Loucy (cell line): Measurements from ENCODE around the gene ZNF747.

Experiments
- H2AFZ ChIP-seq: fragments of 200-600 bp; sonication (generic); 2 replicates; pipeline ENCODE4 v1.6.0; 2016; ENCODE audit warnings: antibody characterized with exemption, mild to moderate bottlenecking, low read length, moderate library complexity
- H3F3A ChIP-seq: fragments of 200-600 bp; 2 replicates; pipeline ENCODE4 v1.6.0; 2016; ENCODE audit warnings: antibody characterized with exemption, low read depth, mild to moderate bottlenecking
- H3K27me3 ChIP-seq: fragments of 200-600 bp; sonication (generic); 2 replicates; pipeline ENCODE4 v1.6.1; 2014; ENCODE audit warnings: low read length, mild to moderate bottlenecking; ENCODE audit not compliant: insufficient read depth, poor library complexity, severe bottlenecking
- H3K36me3 ChIP-seq: fragments of 200-600 bp; sonication (generic); 2 replicates; pipeline ENCODE4 v1.6.1; 2016; ENCODE audit warnings: low read length; ENCODE audit not compliant: insufficient read depth
- H3K4me1 ChIP-seq: fragments of 200-600 bp; sonication (generic); 2 replicates; pipeline ENCODE4 v1.5.1; 2014; ENCODE audit warnings: low read length, mild to moderate bottlenecking; ENCODE audit not compliant: insufficient read depth, poor library complexity, severe bottlenecking
- H3K4me2 ChIP-seq: fragments of 200-600 bp; sonication (generic); 2 replicates; pipeline ENCODE4 v1.6.0; 2014; ENCODE audit warnings: antibody characterized with exemption, low read length, low read depth, mild to moderate bottlenecking; ENCODE audit not compliant: poor library complexity, severe bottlenecking
- H3K4me3 ChIP-seq: fragments of 200-600 bp; sonication (generic); 2 replicates; pipeline ENCODE4 v1.5.1; 2014; ENCODE audit warnings: low read length, mild to moderate bottlenecking, mixed read lengths; ENCODE audit not compliant: poor library complexity, severe bottlenecking
- H3K79me2 ChIP-seq: fragments of 200-600 bp; sonication (generic); 2 replicates; pipeline ENCODE4 v1.6.1; 2014; ENCODE audit warnings: low read length; ENCODE audit not compliant: insufficient read depth
- H3K9ac ChIP-seq: fragments of 200-600 bp; sonication (generic); 2 replicates; pipeline ENCODE4 v1.6.0; 2014; ENCODE audit warnings: mild to moderate bottlenecking, low read depth, low read length, moderate library complexity; ENCODE audit not compliant: poor library complexity, severe bottlenecking
- H3K9me2 ChIP-seq: fragments of 200-600 bp; sonication (generic); replicated peaks from 2 replicates; pipeline ENCODE4 v1.6.1; 2016; ENCODE audit warnings: low read depth, low read length, mixed read lengths
- H3K9me3 ChIP-seq: fragments of 200-600 bp; sonication (generic); 2 replicates; pipeline ENCODE4 v1.6.1; 2014; ENCODE audit warnings: mild to moderate bottlenecking, antibody characterized with exemption, low read length, low read depth; ENCODE audit not compliant: insufficient read depth
- H4K20me1 ChIP-seq: fragments of 200-600 bp; sonication (generic); 2 replicates; pipeline ENCODE4 v1.6.0; 2014; ENCODE audit warnings: antibody characterized with exemption, low read length, mild to moderate bottlenecking; ENCODE audit not compliant: insufficient read depth, poor library complexity, severe bottlenecking
- CTCF ChIP-seq: fragments of 200-600 bp; sonication (generic); conservative IDR thresholded peaks from 2 replicates; pipeline ENCODE4 v1.5.1; 2014; ENCODE audit warnings: mild to moderate bottlenecking, antibody characterized with exemption, low read length
- EZH2phosphoT487 ChIP-seq: fragments of 200-600 bp; IDR thresholded peaks from 2 replicates; pipeline ENCODE4 v1.6.1; 2018; ENCODE audit warnings: antibody characterized with exemption, mild to moderate bottlenecking, moderate library complexity, borderline replicate concordance

Gene ZNF747

GRCh38 chr16:30499284-30499683, 35.4 kb downstream of the ZNF747 start:
- Histone ChIP-seq H3K4me1 (no peaks in the 10 kb centered on the region), H3K9ac (no peak overlapping the region), H3K79me2 (no peaks in the 10 kb centered on the region), H3K27me3 (no peaks in the 10 kb centered on the region), H4K20me1 (no peaks in the 10 kb centered on the region), H3K4me3 (no peak overlapping the region), H3K36me3 (peaks cover 17% of the 10 kb centered on the region; the same call in 1 of the 2 replicates), H3F3A (no peaks in the 10 kb centered on the region), H3K4me2 (no peak overlapping the region), H3K9me2 (no peaks in the 10 kb centered on the region), H2AFZ (no peak overlapping the region), H3K9me3 (no peaks in the 10 kb centered on the region)
- TF ChIP-seq CTCF: no peak
- TF ChIP-seq EZH2phosphoT487: no peak

- Histone ChIP-seq H3K79me2 (no peaks in the 10 kb centered on the region), H3K4me3 (no peak overlapping the region), H3K4me1 (peaks cover 12% of the 10 kb centered on the region), H2AFZ (no peak overlapping the region), H3K36me3 (peaks cover 10% of the 10 kb centered on the region; the same call in 1 of the 2 replicates), H4K20me1 (no peaks in the 10 kb centered on the region), H3K4me2 (no peak overlapping the region), H3K9me3 (no peaks in the 10 kb centered on the region), H3K27me3 (no peaks in the 10 kb centered on the region), H3K9ac (no peak overlapping the region), H3K9me2 (no peaks in the 10 kb centered on the region), H3F3A (no peaks in the 10 kb centered on the region)
- TF ChIP-seq EZH2phosphoT487 (no peak), CTCF (no peak)
Measured at GRCh38 chr16:30494709-30495108, 39.9 kb downstream of the ZNF747 start.

GRCh38 chr16:30493941-30494488, 40.6 kb downstream of the ZNF747 start:
- Histone ChIP-seq H3F3A (no peaks in the 10 kb centered on the region), H2AFZ (no peak overlapping the region), H3K36me3 (peaks cover 6% of the 10 kb centered on the region; the same call in 1 of the 2 replicates), H3K4me2 (no peak overlapping the region), H3K9me2 (no peaks in the 10 kb centered on the region), H3K27me3 (no peaks in the 10 kb centered on the region), H3K9me3 (no peaks in the 10 kb centered on the region), H3K9ac (no peak overlapping the region), H3K4me3 (no peak overlapping the region), H3K79me2 (no peaks in the 10 kb centered on the region), H3K4me1 (peaks cover 12% of the 10 kb centered on the region), H4K20me1 (no peaks in the 10 kb centered on the region)
- TF ChIP-seq CTCF (no peak), EZH2phosphoT487 (no peak)
